ENCODE results near the gene CCDC183.
"Not testable (repeated sequence)": the region's sequence is repeated elsewhere in the genome, so short reads cannot be mapped to it uniquely, and the experiment has no call there.

DNA sequence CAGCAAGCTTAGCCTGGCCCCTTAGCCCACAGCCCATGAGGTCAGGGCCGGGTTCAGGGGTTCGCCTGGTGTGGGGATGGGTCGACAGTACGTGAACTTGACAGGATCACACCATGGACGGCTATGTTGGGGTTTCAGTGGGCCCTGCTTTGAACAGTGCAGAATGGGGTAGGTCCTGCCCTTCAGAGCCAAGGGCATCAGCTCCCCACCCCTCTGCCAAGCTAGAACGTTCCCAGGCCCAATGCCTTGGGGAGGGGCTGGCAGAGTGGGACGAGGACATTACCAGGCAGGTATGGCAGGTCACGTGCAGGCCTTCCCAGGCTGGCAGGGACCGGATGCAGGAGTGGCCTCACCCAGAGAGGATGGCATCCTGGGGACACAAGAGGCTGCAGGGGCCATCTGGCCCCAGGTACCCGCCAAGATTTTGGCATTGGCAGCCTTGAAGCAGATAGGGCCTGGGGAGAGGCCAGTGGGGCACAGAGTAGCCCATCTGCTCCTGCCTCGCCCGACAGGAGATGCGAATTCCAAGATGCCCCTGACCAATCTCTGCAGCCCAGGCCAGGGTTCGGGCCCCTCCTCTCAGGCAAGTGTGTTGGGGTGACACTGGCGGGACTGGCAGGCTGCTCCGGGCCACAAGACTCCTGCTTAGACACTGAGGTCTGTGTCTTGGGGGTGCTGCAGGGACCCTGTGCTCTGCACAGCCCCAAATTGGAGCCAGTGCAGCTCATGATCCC, 45.7 kb downstream of the CCDC183 start:
- not testable (repeated sequence) for TF ChIP-seq CTCF, POLR2A (IDR thresholded peaks at IDR 0.05)
